Suprapubic skin (tissue), 3 donors: Measurements from ENCODE around the gene EFCAB12.

Source experiments
- CTCF ChIP-seq, 2 donors: fragments of 200-600 bp in 1 of 2; fragments of 450-650 bp in 1 of 2; sonication (generic) in 1 of 2; IDR thresholded peaks; one replicate each; pipeline ENCODE4 v1.5.1; 2016 to 2019; ENCODE audit warnings: antibody characterized with exemption in 2 of 2, mild to moderate bottlenecking in 1 of 2, moderate library complexity in 1 of 2
- EP300 ChIP-seq: sonication (generic); formaldehyde crosslinking; IDR thresholded peaks from one replicate; pipeline ENCODE4 v1.6.1; 2017; ENCODE audit warnings: antibody characterized with exemption
- POLR2A ChIP-seq, 2 donors: fragments of 450-650 bp; IDR thresholded peaks; one replicate each; pipeline ENCODE4 v1.6.1; 2017; ENCODE audit warnings: antibody characterized with exemption in 2 of 2, mild to moderate bottlenecking in 2 of 2, moderate library complexity in 2 of 2

- no peak for TF ChIP-seq CTCF (IDR thresholded peaks at IDR 0.05)
- no peak for TF ChIP-seq EP300
- TF ChIP-seq POLR2A (IDR thresholded peaks at IDR 0.05) = no peak
Measured at GRCh38 chr3:129352045-129352444, 76.4 kb downstream of the EFCAB12 start.
